Hair follicular keratinocyte (primary cell): ENCODE results near the gene IFI30. TPM values are rescaled to one million over a fixed set of nuclear protein-coding genes. Genes with fewer than 3 reads are reported as not detected.

ENCODE experiments used
- total RNA-seq: library from RNA; depleted of rRNA; stranded (reverse); fragments of >200 nt; gene quantifications from 2 replicates; pipeline ENCODE4 v1.2.3, GENCODE V29; 2015

The IFI30 gene
- total RNA-seq, result 22.6 and 27.0 TPM in 2 replicates

GRCh38 chr19:18173572-18174288, at the start of gene IFI30:
Gene IFI30 (plus strand): TSS chr19:18173813. CDS start chr19:18173842, 29 bp downstream.

DNA sequence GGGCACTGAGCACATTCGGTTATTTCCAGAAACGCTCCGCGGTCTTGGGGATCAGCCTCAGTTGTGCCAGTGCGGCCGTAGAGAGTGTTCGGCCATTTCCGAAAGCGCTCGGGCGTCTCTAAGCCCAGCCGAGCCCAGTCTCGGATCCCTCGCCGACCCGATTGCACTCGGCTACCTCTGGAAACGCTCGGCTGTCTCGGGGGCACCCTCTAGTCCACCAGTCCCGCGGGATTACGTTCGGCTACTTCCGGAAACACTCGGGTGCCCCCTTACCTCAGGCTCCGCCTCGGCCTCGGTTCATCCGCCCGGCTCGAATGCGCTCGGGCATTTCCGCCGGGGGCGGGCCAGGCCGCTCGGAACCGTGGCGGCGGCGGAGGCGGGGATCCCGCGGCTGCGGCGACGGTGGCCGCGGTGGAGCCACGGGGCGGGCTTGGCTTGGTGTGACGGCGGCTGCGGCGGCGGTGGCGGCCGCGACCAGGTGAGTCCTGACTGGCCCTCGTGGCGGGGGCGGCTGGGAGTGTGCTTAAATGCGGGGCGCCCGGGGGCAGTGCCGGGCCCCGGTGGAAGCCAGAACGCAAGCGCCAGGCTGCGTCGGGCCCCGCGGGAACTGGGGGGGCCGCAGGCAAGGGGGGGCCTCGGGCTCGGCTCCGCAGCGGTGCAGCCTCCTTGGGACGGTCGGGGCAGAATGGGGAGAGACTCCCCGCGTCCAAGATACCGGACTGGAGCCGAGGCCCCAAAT, 20.6 kb upstream of the IFI30 start, which contains the start of gene PIK3R2:
Gene PIK3R2, plus strand, starts transcription at position 347 of the 739 bp plus-strand sequence. CDS start 2,717 bp downstream, outside the sequence.

GRCh38 chr19:18192673-18193387, 19.2 kb downstream of the IFI30 start, which contains the start of gene MPV17L2:
Gene MPV17L2 (plus strand): TSS chr19:18193218. CDS start chr19:18193282, 64 bp downstream.

DNA sequence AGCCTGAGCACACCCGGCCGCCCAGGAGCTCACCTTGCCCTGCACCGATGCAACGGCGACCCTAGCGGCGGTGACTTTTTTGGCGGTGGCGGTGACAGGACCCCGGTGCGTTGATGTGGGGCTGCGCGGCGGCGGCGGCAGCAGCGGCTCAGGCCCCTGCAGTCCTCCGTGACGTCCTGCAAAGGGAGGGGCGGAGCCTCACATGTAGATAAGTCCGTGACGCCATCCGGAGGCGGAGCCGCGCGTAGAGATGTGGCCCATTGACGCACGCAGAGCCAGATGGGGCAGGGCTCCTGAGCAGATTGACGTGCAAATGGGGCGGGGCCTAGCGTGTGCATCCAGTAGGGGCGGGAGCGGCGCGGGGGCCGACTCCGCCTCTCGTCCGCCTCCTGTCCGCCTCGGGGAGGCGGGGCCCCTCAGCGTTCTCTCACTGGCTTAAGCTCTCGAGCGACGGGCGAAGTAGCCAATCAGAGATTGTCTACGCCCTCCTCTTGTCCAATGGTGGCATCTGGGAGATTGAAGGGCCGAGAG, 30.3 kb downstream of the IFI30 start, which contains the start of gene RAB3A:
Gene RAB3A, minus strand, starts transcription at position 180 of the 531 bp plus-strand sequence. CDS start 1,302 bp downstream, outside the sequence.

DNA sequence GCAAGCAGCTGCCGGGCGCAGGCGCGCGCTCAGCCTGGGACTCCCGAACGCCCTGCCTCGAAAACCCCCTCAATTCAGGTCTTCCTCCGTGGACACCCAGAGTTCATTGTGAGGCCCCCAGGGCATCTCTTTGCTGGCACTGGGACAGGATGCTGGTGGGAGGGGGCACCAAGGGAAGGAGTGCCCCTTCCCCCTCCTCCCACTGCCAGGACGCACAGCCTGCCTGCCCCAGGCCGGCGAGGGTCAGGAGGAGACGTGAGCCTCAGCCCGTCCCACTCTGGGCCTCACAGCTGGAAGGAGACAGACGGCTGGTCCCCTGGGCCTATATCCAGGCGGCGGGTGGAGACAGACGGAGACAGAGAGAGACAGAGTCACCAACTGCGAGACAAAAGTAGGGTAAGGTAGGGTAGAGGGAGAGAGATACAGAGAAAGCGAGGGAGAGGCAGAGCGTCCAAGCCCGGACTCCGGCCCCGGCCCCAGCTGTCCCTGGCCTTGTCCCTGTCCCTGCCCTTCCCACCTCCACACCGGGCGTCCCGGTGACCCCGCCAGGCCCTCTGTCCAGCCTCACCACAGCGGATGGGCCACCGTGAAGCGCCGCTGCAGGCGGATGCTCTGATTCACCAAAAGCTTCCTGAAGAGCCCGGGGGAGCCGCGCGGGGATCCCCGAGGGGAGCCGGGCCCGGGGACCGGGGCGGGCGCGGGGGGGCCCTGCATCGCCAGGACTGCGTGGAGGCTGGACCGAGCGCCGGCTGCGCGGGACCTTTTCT, 52.3 kb downstream of the IFI30 start, which contains the start of gene PDE4C:
Gene PDE4C, minus strand, starts transcription at position 737 of the 767 bp plus-strand sequence. Its CDS starts 23 bp downstream, at position 714.

Other genes with a start within 250 kb of the IFI30 start
- 62.5 and 103 TPM in 2 replicates for gene CCDC124, start 240.8 kb upstream of the IFI30 start, total RNA-seq
- not detected in 2 replicates for gene KCNN1, start 206.7 kb upstream of the IFI30 start, total RNA-seq
- gene ARRDC2, start 165.6 kb upstream of the IFI30 start, total RNA-seq, result 6.4 and 8.2 TPM in 2 replicates
- gene IL12RB1, start 86.9 kb upstream of the IFI30 start, total RNA-seq, result not detected in 2 replicates
- gene MAST3, start 76.0 kb upstream of the IFI30 start, total RNA-seq, result 2.4 and 3.3 TPM in 2 replicates
- gene PIK3R2, start 20.6 kb upstream of the IFI30 start, total RNA-seq, result 13.4 and 14.3 TPM in 2 replicates
- gene MPV17L2, start 19.4 kb downstream of the IFI30 start, total RNA-seq, result 77.5 and 113 TPM in 2 replicates
- gene RAB3A, start 30.2 kb downstream of the IFI30 start, total RNA-seq, result 0.19 and 0.23 TPM in 2 replicates
- not detected in 2 replicates for gene PDE4C, start 52.6 kb downstream of the IFI30 start, total RNA-seq
- gene IQCN, start 100.6 kb downstream of the IFI30 start, total RNA-seq, result under 0.01 TPM in 1 of 2 replicates, not detected in the other
- 108 and 149 TPM in 2 replicates for gene JUND, start 107.8 kb downstream of the IFI30 start, total RNA-seq
- 465 and 615 TPM in 2 replicates for gene LSM4, start 149.3 kb downstream of the IFI30 start, total RNA-seq
- gene PGPEP1, start 166.8 kb downstream of the IFI30 start, total RNA-seq, result 5.2 and 5.6 TPM in 2 replicates
- gene GDF15, start 212.3 kb downstream of the IFI30 start, total RNA-seq, result 2.2 and 30.3 TPM in 2 replicates
- not detected in 2 replicates for gene LRRC25, start 223.8 kb downstream of the IFI30 start, total RNA-seq
- gene SSBP4, start 245.6 kb downstream of the IFI30 start, total RNA-seq, result 65.4 and 73.2 TPM in 2 replicates